GM21367 (cell line): ENCODE measurements around the gene MARCHF10.

Experiments used
- ATAC-seq: cut with Tn5 transposase; IDR thresholded peaks from one replicate; pipeline ENCODE4 v1.9.1; 2021; ENCODE audit not compliant: unreplicated experiment

Gene MARCHF10

DNA sequence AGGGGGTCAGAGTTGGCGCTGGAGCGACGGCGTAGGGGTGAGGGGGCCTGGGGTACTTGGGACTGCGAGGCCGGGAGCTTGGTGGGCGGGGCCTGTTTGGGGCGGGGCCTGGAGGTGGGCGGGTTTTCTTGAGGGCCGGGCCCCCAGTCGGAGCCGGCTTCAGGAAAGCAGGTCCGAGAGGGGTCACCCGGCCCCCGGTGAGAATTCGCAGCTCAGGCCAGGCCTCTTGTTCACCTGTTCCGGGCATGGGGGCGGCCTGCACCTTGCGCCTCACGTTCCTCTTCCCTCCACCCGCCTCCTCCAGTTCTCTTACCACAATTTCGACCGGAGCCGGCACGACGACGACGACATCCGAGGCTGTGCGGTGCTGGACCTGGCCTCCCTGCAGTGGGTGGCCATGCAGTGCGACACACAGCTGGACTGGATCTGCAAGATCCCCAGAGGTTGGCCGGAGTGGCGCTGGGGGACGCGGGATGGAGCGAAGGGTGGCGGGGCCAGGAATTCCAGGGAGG is 128.2 kb downstream of the MARCHF10 start:
- no peak for ATAC-seq

DNA sequence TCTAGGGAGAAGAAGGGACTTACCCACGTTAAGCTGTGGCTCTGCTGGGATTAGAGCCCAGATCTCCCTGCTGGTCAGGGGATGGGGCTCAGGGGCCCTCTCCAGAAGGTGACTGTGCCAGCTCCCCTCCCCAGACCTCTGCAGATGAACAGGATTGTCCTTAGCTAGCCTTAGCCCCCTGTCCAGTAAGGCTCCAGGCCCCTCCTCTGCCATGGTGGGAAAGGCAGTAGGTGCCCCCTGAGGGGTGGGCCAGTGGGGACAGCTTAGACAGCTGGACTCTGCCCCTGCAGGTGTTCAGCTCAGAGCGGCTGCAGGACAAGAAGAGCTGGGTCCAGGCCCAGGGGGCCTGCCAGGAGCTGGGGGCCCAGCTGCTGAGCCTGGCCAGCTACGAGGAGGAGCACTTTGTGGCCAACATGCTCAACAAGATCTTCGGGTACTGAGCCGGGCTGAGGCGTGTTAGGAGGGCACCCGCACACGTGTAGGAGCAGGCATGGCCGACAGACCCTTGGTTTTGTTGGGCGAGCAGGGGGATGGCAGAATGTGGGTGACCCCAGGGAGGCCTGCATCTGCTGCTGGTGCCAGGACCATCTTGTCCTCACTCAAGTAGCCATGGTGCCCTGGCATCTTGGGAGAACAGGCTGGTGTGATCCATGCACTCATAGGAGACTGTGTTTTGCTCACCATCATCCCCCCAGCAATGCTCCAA is 129.7 kb downstream of the MARCHF10 start:
- ATAC-seq, result no peak

DNA sequence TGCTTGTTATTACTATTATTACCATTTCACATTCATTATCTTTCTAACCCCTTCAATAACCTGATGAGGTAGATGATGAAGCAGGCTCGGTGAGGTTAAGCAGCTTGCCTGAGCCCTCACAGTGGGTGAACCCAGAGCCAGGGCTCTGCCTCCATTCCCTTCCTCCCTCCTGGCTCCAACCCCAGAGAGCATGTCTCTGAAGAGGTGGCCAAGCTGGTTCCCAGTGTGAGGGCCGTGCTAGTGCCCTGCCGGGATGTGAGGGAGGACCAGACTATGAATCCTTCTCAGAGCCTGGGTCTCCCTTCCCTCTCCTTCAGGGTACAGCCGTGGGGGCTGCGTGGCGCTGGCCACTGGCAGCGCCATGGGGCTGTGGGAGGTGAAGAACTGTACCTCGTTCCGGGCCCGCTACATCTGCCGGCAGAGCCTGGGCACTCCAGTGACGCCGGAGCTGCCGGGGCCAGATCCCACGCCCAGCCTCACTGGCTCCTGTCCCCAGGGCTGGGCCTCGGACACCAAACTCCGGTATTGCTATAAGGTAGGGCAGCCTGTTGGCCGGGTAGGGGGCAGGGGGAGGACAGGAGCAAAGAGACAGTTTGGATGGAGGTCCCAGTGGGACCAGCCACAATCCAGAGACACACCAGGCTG is 131.0 kb downstream of the MARCHF10 start:
- no peak for ATAC-seq

DNA sequence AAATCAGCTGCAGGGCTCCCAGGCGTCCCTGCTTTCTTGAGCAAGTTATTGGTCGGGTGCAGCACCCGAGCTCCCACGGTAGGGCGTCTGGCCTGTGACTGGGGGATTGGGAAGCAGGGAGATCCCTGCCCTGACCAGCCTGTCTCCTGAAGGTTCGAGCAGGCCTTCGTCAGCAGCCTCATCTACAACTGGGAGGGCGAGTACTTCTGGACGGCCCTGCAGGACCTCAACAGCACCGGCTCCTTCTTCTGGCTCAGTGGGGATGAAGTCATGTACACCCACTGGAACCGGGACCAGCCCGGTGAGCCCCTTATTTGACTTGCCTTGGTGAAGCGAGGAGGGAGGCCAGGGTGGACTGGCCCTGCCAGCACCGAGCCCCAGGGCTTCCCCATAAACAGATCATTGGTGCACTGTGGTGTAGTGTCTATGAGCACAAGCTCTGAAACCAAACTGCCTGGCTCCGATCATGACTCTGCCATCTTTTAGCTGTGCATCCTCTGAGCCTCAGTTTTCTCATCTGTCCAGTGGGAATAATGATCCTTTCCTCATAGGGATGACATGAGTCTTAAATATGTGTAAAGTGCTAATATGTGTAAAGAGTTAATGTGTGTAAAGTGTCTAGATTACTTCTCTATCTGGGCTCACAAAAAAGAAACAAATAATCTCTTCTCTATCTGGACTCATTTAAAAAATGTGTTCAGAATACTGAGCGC is 131.7 kb downstream of the MARCHF10 start:
- no peak for ATAC-seq

DNA sequence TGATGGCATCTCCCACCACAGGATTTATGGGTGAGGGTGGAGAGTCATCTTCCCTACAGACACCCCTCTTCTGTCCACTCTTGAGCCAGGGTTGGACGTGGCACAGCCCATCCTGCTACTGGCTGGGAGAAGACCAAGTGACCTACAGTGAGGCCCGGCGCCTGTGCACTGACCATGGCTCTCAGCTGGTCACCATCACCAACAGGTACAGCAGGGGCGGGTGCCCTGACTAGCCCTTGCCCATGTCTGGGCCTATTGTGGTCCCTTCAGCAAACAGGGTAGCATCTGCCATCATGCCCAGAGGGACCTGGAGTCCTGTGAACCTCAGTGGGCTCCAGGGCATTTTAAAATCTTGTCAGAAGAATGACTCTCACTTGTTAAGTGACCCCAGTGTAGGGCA is 132.4 kb downstream of the MARCHF10 start:
- no peak for ATAC-seq

DNA sequence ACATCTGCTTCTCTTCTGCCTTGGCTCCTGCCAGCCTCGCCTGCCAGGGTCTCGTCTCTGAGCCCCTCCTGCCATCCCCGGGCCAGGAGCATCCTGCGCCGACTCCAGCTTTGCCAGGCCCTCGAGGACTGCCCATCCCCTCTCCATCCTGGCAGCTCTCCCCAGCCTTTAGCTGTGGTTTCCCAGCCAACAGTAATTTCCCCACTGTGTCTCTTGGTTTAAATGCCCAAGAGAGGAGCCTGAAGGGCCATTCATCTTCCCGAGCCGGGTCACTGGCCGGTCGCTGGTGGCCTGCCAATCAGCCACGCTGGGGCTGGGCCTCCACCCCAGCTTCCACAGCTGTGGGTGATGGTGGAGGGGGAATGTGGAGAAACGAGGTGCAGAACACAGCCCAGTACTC is 132.9 kb downstream of the MARCHF10 start:
- no peak for ATAC-seq

DNA sequence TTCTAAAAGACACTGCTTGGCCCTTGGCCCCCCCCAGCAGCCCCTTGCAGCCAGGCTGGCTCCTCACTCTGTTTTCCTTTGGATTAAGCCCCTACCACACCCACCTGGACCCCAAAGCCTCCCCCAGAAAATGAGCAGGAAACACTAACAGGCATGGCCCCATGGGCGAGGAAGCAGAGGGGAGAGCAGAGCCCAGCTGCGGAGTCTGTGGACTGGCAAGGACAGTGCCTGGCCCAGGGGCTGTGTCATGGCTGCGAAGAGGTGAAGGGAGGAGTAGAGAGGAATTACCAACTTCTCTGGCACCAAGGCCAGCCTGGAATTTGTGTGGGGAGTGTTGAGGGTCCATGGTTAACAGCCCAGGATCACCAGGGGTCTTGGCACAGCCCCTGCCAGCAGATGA is 133.3 kb downstream of the MARCHF10 start:
- no peak for ATAC-seq

DNA sequence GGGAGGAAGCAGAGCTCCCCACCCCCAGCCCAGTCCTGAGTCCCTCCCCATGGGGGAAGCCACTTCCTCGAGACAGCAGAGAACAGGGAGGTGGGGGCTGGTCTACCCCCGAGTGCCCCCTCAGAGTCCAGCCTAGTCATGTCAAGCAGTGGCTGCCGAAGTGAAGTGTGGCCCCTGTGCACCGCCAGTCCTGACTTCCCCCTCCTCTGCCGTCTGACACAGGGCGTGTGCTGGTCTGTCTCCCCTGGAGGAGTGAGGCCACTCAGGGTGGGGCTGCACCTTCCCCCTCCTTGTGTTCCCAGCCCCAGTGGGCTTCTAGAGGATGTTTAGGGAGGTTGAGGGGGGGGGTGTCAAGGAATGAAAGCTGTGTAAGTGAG is 133.8 kb downstream of the MARCHF10 start:
- no peak for ATAC-seq

DNA sequence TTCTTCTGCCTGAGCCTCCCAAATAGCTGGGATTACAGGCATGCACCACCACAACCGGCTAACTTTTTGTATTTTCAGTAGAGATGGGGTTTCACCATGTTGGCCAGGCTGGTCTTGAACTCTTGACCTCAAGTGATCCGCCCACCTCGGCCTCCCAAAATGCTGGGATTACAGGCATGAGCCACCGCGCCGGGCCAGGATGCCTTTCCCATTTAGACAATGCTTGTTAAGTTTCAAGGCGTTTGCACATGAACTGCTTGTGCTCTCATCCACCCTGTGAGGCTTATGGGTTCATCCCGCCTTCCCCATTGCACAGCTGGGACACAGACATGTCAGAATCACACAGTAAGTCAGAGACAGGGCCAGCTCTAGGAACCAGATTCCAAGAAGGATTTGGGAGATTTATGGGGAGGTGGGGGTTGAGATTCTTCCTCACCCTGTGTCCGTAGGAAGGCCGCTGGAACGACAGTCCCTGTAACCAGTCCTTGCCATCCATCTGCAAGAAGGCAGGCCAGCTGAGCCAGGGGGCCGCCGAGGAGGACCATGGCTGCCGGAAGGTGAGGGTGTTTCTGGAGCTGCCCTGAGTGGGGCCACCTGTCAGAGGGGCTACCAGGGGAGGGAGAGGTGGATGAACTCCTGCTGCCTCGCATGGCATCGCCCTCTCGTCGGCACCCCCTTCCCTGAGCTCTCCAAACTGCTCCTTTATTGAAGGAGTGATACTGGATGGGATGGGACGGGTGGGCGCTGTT is 134.3 kb downstream of the MARCHF10 start:
- ATAC-seq, result no peak

DNA sequence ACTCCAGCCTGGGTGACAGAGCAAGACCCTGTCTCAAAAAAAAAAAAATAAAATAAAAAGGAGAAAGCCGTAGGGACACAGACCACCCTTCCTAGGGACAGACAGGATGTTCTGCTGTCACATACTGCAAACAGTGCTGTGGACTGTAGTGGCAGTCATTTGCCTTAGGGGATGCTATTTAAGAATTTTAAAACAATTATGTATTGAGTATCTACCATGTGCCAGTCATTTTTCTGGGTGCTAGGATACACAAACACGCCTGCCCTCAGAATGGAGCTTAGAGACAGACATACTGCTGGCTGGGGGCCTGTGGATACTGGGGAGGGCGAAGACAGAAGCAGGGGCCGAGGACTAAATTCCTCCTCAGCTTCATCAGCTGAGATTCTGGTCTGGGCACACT is 135.2 kb downstream of the MARCHF10 start:
- no peak for ATAC-seq

DNA sequence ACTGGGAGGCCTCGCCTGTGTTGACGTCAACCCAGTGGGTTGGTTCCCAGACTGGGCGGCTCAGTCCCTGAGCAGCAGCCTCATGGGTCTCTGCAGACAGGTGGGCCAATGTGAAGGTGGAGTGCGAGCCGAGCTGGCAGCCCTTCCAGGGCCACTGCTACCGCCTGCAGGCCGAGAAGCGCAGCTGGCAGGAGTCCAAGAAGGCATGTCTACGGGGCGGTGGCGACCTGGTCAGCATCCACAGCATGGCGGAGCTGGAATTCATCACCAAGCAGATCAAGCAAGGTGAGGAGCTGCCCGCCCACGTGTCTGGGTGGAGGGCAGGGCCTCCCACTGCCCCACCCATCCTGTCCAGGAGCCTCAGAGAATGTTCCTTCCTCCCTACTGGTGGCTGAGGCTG is 136.6 kb downstream of the MARCHF10 start:
- ATAC-seq, result no peak

DNA sequence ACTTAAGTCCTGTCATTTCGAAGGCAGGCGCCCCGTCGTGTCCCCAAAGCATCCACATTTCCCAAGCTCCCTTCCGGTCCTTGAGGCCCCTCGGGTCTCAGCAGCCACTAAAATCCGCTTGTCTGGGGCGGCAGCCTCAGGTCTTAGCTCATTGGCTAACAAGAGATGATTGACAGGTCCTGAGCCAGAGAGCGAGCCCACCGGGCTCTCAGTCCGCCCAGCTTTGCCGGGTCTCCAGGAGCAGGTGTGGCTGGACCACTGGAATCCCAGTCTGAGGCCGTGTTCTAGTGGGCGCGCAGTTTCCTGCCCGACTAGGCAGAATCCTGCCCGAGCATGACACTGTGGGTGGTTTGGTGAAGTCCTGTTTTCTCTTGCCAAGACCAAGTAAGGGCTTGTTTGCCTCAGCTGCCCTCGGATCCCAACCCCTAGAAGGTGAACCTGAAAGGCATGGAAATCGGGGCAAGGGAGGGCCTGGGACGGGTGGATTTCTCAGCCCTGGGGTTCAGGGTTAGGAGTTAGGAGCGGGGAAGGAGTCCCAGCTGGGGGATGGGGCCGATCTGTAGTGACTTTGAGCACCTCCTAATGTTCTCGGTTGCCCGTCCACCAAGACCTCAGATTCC is 137.8 kb downstream of the MARCHF10 start:
- ATAC-seq, result no peak

DNA sequence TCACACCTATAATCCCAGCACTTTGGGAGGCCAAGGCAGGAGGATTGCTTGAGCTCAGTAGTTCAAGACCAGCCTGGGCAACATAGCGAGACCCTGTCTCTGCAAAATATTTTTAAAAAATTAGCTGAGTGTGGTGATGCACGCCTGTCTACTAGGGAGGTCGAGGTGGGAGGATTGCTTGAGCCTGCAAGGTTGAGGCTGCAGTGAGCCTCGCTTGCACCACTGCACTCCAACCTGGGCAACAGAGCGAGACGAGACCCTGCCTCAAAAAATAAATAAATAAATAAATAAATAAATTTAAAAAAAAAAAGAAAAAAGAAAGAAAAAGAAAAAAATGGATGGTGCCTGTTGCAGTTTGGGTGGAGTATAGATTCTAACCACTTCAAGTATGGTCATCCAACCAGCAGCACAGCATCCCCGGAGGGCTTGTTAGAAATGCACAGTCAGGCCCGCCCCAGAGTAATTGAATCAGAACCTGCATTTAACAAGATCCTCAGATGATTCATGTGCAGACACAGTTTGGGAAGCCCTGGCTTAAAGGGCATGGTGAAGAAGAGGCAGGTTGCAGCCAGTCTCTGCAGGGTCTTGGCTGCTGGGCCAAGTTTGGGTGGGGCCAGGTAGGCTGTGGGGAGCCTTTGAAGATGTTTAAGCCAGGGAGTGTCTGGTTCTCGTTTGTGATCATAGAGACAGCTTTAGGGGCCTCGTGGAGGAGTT is 139.9 kb downstream of the MARCHF10 start:
- no peak for ATAC-seq

DNA sequence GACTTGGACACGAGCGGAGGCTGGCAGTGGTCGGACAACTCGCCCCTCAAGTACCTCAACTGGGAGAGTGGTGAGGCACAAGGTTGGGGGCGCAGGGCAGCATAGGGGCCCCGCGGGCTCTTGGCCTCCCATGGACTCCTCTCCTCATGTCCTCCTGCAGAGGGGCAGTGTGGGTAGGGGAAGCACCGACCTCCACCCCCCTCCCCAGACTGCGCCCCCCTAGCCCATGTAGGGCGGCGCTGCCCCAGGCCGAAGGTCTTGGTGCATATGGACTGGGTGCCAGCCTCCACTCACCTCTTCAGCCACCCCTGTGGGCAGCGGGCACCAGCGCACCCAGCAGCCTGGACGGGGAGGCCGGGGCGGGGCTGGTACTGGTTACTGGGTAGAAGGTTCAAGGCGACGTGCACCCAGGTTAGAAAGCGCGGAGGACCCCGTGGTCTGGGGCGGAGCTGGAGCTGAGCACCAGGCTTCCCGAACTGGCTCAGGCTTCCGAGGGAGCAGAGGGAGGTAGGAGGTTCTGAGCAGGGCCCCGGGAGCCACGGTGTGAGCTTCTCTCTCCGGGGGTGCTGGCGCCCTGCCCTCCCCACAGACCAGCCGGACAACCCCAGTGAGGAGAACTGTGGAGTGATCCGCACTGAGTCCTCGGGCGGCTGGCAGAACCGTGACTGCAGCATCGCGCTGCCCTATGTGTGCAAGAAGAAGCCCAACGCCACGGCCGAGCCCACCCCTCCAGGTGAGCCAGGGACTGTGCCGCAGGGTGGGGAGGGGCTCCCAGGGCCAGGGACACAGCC is 141.1 kb downstream of the MARCHF10 start:
- ATAC-seq, result no peak

DNA sequence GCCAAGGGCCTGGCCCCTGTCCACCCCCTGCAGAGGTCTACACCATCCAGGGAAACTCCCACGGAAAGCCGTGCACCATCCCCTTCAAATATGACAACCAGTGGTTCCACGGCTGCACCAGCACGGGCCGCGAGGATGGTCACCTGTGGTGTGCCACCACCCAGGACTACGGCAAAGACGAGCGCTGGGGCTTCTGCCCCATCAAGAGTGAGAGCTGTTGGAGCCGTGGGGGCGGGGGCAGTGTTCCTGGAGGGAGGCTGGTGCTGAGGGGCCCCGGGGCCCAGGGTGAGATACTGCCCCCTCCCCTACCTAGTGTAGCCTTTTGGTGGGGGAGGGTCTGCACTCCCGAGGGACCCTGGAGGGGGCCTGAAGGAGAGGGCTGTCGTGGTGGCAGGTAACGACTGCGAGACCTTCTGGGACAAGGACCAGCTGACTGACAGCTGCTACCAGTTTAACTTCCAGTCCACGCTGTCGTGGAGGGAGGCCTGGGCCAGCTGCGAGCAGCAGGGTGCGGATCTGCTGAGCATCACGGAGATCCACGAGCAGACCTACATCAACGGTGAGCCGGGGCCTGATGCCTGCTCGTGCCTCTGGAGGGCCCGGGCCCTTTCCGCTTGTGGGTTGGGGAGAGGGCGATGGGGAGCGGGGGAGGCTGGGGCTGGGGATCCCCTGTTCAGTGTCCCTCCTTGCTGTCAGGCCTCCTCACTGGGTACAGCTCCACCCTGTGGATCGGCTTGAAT is 141.9 kb downstream of the MARCHF10 start:
- no peak for ATAC-seq

DNA sequence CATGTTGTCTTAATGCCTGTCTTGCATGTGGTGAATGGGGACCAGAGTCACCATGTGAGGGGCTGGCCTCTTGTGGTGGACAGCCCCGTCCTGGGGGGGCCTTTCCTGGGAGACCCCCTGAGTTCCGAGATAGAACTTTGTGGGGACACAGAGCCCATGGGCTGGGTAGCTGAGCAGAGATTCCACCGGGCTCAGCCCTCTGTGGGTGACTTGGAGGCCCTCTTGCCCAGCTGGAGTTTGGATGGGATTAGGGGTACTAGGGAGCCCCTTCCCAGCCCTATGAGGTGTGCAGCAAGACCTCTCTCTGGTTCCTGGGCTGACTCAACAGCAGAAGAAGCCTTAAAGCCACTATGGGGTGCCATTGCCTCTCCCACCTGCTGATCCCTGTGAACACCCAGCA is 142.5 kb downstream of the MARCHF10 start:
- ATAC-seq, result no peak

DNA sequence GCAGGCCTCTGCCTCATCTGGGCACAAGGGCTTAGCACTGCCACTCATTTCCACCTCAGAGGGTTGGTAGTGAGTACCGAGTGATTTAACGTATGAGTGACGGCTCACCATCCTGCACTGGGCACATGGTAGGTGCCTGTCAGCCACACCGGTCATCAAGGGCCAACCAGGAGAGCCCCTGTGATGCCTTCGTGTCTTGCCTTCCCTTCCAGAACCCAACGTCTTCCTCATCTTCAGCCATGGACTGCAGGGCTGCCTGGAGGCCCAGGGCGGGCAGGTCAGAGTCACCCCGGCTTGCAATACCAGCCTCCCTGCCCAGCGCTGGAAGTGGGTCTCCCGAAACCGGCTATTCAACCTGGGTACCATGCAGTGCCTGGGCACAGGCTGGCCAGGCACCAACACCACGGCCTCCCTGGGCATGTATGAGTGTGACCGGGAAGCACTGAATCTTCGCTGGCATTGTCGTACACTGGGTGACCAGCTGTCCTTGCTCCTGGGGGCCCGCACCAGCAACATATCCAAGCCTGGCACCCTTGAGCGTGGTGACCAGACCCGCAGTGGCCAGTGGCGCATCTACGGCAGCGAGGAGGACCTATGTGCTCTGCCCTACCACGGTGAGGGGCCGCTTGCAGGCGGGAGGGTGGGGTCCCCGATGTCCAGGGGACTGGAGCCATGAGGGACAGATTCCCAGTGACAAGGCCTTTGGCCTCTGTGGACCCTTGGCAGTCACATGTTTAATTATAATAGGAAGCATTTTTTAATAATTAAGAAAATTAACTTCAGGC is 143.6 kb downstream of the MARCHF10 start:
- ATAC-seq, result no peak

DNA sequence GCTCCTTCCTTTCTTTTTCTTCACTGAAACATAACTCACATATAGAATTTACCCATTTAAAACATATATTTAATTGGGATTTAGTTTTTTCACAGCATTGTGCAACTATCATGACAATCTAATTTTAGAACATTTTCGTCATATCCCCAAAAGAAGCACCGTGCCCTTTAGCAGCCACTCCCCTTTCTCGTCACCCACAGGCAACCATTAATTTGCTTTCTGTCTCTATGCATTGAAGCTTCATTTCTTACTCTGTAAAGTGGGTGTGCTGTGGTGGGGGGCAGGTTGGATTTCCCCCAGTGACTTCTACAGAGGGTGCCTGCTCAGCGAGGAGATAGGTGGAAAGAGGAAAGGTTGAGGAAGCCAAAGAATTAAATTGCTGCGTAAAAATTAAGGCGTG is 144.8 kb downstream of the MARCHF10 start:
- ATAC-seq, result no peak
